HG02798 (cell line): ENCODE measurements around the gene NDST3.
A peak's percentile ranks its signal among the peaks of the same experiment; 100 is the strongest.

Experiments used
- ATAC-seq: cut with Tn5 transposase; IDR thresholded peaks from one replicate; pipeline ENCODE4 v1.9.1; 2021; ENCODE audit warnings: mild to moderate bottlenecking; ENCODE audit not compliant: unreplicated experiment, poor library complexity

Gene NDST3

GRCh38 chr4:118034053-118034785 lies at the start of gene NDST3:
NDST3 (plus strand) TSS chr4:118034486; CDS start chr4:118053911, 19,425 bp downstream.
- ATAC-seq: peak; percentile 56

DNA sequence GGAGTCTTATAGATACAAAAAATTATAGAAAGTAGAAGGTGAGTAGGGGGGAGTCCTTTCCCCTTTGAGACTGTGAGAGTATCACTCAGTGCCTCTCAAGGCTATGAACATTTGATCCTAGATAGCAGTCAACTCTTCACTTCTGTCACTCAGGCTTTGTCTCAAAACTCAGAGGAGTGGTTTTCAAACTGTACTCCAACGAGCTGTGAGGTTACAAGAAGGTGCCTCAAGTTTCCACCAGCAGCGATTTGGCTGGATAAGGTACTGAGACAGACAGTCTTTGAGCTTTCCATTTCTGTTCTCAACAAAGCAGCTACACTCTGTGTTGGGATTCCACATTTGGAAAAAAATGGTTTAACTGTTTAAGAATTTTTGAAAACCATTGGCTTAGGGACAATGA lies 48.0 kb upstream of the NDST3 start:
- no peak for ATAC-seq

GRCh38 chr4:117987464-117987863 lies 46.8 kb upstream of the NDST3 start:
- ATAC-seq: no peak

DNA sequence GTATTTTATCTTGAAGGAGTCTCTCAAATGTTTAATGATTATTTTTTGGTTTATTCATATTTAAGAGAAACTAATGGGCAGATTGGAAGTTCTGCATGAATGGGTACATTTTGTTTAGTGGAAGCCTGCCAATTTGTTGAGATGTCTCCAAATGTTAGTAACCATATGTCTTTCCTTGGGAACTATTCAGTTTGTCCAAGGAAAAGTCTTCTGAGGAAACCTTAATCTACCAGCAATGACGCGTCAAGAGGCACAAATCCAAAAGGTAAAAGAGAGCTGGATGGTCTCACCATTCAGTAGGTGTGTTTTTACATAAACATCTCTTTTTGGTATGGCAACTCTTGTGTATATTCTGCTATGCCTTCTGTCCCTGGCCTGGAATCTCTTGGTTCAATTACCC lies 37.4 kb upstream of the NDST3 start:
- no peak for ATAC-seq

DNA sequence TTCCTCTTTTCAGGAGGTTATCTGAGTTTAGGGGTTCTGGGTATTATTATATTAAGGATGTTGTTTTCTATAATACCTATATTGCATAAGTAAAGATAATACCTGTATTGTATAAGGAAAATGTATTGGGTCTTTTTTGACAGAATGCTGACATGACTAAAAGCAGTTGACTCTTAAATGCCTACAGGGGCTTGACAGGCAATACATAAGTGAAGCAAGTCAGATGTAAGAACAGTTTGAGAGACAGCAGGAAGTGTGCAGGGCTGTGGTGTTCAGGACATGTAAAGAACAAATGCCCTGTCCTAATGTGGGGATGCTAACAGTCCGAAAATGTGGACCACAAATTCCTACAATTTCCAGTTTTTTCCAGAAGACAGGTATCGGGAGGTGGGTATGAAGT lies 30.2 kb upstream of the NDST3 start:
- no peak for ATAC-seq

GRCh38 chr4:118005883-118006282 lies 28.4 kb upstream of the NDST3 start:
- ATAC-seq: no peak

DNA sequence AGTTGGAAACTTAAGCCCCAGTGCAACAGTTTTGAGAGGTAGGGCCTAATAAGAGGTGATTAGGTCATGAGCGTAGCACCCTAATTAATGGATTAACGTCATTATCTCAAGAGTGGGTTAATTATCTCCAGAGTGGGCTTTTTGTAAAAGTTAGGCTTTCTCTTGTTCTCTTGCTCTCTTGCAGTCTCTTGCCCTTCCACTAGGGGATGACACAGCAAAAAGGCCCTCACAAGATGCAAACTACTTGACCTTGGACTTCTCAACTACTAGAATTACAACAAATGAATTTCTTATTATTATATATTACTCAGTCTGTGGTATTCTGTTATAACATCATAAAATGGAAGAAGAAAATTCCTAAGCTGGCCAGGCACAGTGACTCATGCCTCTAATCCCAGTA lies 22.1 kb upstream of the NDST3 start:
- ATAC-seq: no peak

DNA sequence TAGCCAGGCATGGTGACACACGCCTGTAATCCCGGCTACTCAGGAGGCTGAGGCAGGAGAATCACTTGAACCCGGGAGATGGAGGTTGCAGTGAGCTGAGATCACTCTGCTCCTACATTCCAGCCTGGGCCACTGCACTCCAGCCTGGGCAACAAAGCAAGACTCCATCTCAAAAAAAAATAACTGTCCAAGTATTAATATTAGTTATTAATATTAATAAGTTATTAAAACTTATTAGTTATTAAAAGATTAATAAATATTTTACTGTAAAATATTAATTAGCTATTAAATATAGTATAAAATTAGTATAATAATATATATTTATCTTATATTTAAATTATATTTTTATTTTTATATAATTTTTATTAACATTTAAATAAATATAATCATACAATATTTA lies 19.5 kb upstream of the NDST3 start:
- ATAC-seq: no peak

DNA sequence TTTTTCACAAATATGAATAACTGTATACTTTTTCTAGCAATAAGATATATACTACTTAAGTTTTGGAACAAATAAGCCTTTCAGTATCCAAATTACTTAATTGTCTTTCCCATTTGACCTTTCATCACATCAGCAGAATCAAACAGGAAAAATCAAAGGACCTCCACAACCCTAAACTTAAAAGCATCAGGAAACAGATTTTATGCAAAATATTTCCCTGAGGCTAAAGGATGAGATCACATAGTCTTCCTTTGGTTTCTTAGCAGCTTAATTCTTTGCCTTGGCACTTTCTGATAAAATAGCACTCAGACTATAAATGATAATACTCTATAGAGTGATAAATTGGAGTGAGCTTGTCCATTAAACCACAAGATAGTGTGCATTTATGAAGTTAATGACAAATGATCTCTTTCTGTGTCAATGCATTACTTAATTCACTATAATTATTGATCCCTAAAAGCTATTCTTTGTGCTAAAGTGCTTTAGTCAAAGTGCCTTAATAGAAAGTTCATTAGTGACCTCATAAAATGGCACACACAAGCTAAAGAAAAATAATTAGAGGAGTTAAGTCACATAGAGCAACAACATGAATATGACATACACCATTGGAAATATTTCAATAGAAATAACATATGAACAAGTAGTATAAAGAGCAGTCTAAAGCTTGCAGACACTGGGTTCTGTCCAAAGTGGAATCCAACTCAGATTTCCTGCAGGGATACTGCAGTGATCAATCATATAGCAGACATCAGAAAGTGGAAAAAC lies 15.7 kb upstream of the NDST3 start:
- no peak for ATAC-seq

- ATAC-seq: no peak
Measured at GRCh38 chr4:118026806-118027205, 7.5 kb upstream of the NDST3 start.

- ATAC-seq: no peak
Measured at GRCh38 chr4:118029224-118029623, 5.1 kb upstream of the NDST3 start.

- no peak for ATAC-seq
Measured at GRCh38 chr4:118032691-118033090, 1.6 kb upstream of the NDST3 start.

GRCh38 chr4:118033148-118034052 lies 886 bp upstream of the NDST3 start:
- ATAC-seq: no peak

DNA sequence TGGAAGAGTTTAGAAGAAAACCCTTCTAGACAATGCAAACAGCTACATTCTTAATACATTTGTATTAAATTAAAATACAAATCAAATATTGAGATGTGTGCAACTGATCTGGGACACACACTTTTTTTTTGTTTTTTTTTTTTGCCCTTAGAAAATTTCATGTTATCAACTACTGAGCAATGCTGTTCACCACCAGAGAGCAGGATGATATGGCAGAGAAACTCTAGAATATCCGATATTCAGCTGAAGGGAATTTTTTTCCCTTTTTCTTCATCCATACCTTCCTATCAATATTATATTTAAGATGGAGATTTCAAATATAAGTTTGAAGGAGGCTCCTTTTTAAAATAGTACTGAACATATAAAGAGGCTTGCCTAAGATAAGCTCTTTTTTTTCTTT lies 1.0 kb downstream of the NDST3 start:
- no peak for ATAC-seq

DNA sequence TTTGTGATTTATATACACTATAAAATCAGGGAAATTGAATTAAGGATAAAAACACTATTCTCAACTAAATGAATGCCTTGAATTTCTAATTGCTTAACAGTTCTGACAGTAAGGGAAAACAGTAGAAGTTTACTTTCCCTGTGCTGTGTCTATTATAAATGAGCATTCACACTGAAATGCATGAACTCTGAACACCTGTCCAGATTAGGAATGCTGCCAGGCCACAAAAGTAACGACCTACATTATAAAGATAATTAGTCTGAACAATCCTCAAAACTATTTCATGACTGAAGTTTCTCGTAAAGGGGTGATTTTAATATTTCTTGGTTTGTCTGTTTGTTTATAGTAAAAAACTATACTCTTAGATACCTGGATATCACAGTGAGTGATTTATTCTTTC lies 2.0 kb downstream of the NDST3 start:
- ATAC-seq: no peak

- no peak for ATAC-seq
Measured at GRCh38 chr4:118037955-118038354, 3.7 kb downstream of the NDST3 start.

- ATAC-seq: no peak
Measured at GRCh38 chr4:118046323-118046722, 12.0 kb downstream of the NDST3 start.

- no peak for ATAC-seq
Measured at GRCh38 chr4:118047043-118047442, 12.8 kb downstream of the NDST3 start.

GRCh38 chr4:118058955-118059354 lies 24.7 kb downstream of the NDST3 start:
- no peak for ATAC-seq

GRCh38 chr4:118059397-118059796 lies 25.1 kb downstream of the NDST3 start:
- no peak for ATAC-seq
